NCI-H2107 treated with DMSO at 0.1 percent for 48 hours (cell line): ENCODE measurements around the gene IQGAP3.

Experiments used
- DNase-seq: peaks from one replicate; lab custom pipeline; 2025; ENCODE audit not compliant: unreplicated experiment; lab: John Stamatoyannopoulos, UW

Gene IQGAP3

GRCh38 chr1:156511644-156512043 lies 60.7 kb downstream of the IQGAP3 start:
- DNase-seq = no peak

GRCh38 chr1:156510709-156511108 lies 61.7 kb downstream of the IQGAP3 start:
- no peak for DNase-seq

GRCh38 chr1:156509424-156510034 lies 62.8 kb downstream of the IQGAP3 start:
- no peak for DNase-seq

GRCh38 chr1:156508955-156509234 lies 63.5 kb downstream of the IQGAP3 start:
- no peak for DNase-seq

DNA sequence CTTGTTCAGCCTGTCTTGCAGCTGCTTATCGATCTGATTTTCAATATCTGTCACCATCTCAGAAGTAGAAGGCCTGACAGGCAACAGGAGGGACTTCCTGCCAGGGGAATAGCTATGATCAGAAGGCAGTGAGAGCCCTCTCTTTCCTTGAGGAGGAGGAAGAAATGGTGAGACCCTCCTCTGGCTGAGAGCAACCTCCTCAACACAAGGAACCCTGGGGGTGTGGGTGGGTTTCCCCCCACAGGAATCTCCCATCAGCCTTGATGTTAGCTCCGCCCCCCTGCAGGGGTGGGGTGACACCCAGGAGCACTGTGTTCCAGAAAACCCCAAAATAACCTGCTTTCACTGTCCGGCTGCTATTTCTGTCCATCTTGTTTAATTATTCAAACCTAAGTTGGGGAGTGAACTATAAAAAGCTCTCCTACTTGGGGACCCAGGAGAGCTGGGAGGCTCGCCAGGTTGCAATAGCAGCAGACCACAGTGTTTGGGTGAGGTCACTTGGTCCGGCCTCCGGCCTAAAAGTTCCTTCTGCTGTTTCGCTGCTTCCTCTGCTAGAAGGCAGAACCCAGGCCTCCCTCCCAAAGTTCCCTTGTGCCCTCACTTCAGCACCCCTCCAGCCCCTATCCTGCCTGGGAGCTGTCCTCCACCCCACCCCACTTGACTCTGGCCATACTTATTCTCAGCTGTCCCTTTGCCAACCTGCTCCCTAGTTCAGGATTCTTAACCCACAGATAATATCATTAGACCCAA lies 64.0 kb downstream of the IQGAP3 start:
- no peak for DNase-seq

GRCh38 chr1:156506450-156506849 lies 65.9 kb downstream of the IQGAP3 start:
- DNase-seq = no peak

- no peak for DNase-seq
Observed at GRCh38 chr1:156505679-156506298, 66.6 kb downstream of the IQGAP3 start.

- DNase-seq = peak; percentile 89
Observed at GRCh38 chr1:156504821-156505678, 67.3 kb downstream of the IQGAP3 start.

DNA sequence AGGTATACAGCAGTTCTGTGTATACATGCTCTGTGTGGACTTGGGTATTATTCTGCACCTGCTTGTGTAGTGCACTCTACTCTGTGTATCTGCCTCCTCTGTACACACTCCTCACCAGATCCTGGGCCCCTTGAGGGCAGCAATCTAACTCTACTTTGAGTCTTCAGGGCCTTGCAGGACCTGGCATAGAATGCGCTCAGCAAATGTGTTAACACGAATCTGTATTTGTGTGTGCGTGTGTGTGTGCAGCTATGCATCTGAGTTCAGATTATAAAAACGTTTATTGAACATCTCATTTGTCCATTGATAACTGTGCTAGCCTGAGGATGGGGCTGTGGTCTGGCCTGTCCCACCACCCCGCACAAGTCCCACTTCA lies 67.9 kb downstream of the IQGAP3 start:
- no peak for DNase-seq

GRCh38 chr1:156503698-156504437 lies 68.5 kb downstream of the IQGAP3 start:
- no peak for DNase-seq

GRCh38 chr1:156502894-156503697 lies 69.3 kb downstream of the IQGAP3 start:
- no peak for DNase-seq

GRCh38 chr1:156502391-156502893 lies 69.9 kb downstream of the IQGAP3 start:
- DNase-seq = no peak

GRCh38 chr1:156500793-156501506 lies 71.4 kb downstream of the IQGAP3 start:
- peak; percentile 82 for DNase-seq

DNA sequence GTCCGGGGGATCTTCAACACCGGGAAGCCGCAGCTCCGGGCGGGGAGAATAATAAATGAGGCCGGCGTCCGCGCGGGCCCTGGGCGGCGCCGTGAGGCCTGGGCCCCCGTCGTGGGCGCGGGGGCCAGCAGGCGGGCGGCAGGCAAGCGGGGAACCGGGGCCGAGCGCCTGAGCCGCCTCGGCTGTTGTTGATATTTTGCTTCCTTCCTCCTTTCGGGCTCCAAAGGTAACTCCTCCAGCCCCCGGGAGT lies 71.9 kb downstream of the IQGAP3 start, which contains the start of gene MEF2D:
Gene MEF2D (minus strand): TSS at position 233 of the 250 bp plus-strand sequence. CDS start 17,483 bp downstream, outside the sequence.
- DNase-seq = no peak

DNA sequence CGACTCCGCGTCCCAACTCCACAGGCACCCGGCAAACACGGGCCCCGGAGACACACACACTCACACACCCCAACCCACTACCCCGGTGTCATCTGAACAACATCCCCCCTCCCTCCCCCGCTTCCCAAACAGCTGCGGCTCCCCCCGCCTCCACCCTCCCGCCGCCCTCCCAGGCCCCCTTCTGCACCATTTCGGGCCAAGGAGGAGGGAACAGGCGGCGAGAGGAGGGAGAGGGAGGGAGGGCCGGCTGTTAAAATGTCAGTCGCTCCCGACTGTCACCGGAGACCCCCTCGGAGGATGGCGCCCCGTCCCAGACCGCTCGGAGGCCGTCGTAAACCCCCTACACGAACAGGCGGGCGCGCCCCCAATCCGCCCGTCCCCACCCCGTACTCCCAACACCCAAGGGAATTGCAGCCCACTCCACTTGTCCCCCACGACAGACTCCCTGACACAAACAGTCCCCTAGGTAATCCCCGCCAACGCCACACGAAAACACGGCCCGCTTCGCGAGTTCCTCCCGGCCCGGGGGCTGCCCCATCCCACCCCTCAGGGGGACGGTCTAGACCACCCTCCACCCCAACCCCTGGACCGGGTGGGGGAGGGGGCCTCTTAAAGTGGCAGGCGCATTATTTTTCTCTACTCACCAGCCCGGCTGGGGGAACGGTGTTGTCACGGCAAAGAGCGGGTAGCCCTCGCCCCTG lies 72.4 kb downstream of the IQGAP3 start:
- DNase-seq = peak; percentile 44

GRCh38 chr1:156499194-156499841 lies 73.0 kb downstream of the IQGAP3 start:
- DNase-seq = no peak

- no peak for DNase-seq
Observed at GRCh38 chr1:156498432-156499193, 73.8 kb downstream of the IQGAP3 start.
